Right ventricle myocardium superior (tissue), 1 donor: Measurements from ENCODE around the gene GNPDA1. TPM values are rescaled to one million over a fixed set of nuclear protein-coding genes. Genes with fewer than 3 reads are reported as not detected.

ENCODE experiments used
- total RNA-seq: library from RNA; stranded (reverse); fragmentation: NEBNext Ultra II Directional; extraction: Animal tissue kit (Norgen Biotek cat#: 25700); gene quantifications from one replicate; pipeline ENCODE4 v1.2.1, GENCODE V29; 2021
- donor health status: DM: no; HTN: yes; CAD: no; lungs with severe emphysema.

The GNPDA1 gene
- total RNA-seq, 1 donor from 2014 or later: 22.7 TPM

Other genes starting within 250 kb of the GNPDA1 start
- 15.8 TPM for gene PCDH1, start 134.6 kb downstream of the GNPDA1 start, total RNA-seq
- 99.4 TPM for gene DELE1, start 89.2 kb downstream of the GNPDA1 start, total RNA-seq
- gene PCDH12, start 54.8 kb downstream of the GNPDA1 start, total RNA-seq: 9.2 TPM
- gene RNF14, start 43.9 kb downstream of the GNPDA1 start, total RNA-seq: 104 TPM
- 50.7 TPM for gene NDFIP1, start 95.8 kb upstream of the GNPDA1 start, total RNA-seq